OCI-LY1 (cell line): ENCODE measurements around the gene SUSD1.

ENCODE experiments used
- H2AFZ ChIP-seq: fragments of 200-600 bp; sonication (generic), shearing (Covaris generic); 2 replicates; pipeline ENCODE4 v1.6.0; 2014; ENCODE audit warnings: antibody characterized with exemption, mild to moderate bottlenecking, low read length
- H3F3A ChIP-seq: fragments of 200-600 bp; sonication (generic), shearing (Covaris generic); 2 replicates; pipeline ENCODE4 v1.6.0; 2014; ENCODE audit warnings: mild to moderate bottlenecking, antibody characterized with exemption, low read length, moderate library complexity; ENCODE audit not compliant: insufficient read depth
- H3K27ac ChIP-seq: fragments of 200-600 bp; sonication (generic); 2 replicates; pipeline ENCODE4 v1.5.1; 2014; ENCODE audit warnings: low read length, mixed run types, mild to moderate bottlenecking, low read depth; ENCODE audit not compliant: poor library complexity, severe bottlenecking
- H3K27me3 ChIP-seq: fragments of 200-600 bp; sonication (generic); 2 replicates; pipeline ENCODE4 v1.6.0; 2014; ENCODE audit warnings: antibody characterized with exemption, mild to moderate bottlenecking, low read length, moderate library complexity; ENCODE audit not compliant: insufficient read depth
- H3K36me3 ChIP-seq: fragments of 200-600 bp; sonication (generic); 2 replicates; pipeline ENCODE4 v1.6.1; 2014; ENCODE audit warnings: mild to moderate bottlenecking, antibody characterized with exemption, low read length, moderate library complexity, mixed read lengths; ENCODE audit not compliant: insufficient read depth
- H3K4me1 ChIP-seq: fragments of 200-600 bp; sonication (generic); 2 replicates; pipeline ENCODE4 v1.5.1; 2014; ENCODE audit warnings: mild to moderate bottlenecking, low read length, moderate library complexity; ENCODE audit not compliant: insufficient read depth, severe bottlenecking
- H3K4me2 ChIP-seq: fragments of 200-600 bp; sonication (generic), shearing (Covaris generic); 2 replicates; pipeline ENCODE4 v1.6.1; 2014; ENCODE audit warnings: low read length
- H3K4me3 ChIP-seq: fragments of 200-600 bp; sonication (generic); 2 replicates; pipeline ENCODE4 v1.5.1; 2014; ENCODE audit warnings: low read length, low read depth, mild to moderate bottlenecking, mixed read lengths; ENCODE audit not compliant: poor library complexity, severe bottlenecking
- H3K79me2 ChIP-seq: fragments of 200-600 bp; shearing (Covaris generic); 2 replicates; pipeline ENCODE4 v1.6.1; 2016; ENCODE audit warnings: mixed run types, low read length, mixed read lengths; ENCODE audit not compliant: insufficient read depth
- H3K9ac ChIP-seq: fragments of 200-600 bp; sonication (generic), shearing (Covaris generic); 2 replicates; pipeline ENCODE4 v1.6.1; 2014; ENCODE audit warnings: mild to moderate bottlenecking, low read length, mixed read lengths
- H3K9me2 ChIP-seq: fragments of 200-600 bp; sonication (generic), shearing (Covaris generic); 2 replicates; pipeline ENCODE4 v1.6.1; 2014; ENCODE audit warnings: low read depth, mild to moderate bottlenecking, low read length, mixed read lengths
- H3K9me3 ChIP-seq: fragments of 200-600 bp; shearing (Covaris generic); 2 replicates; pipeline ENCODE4 v1.6.1; 2014; ENCODE audit warnings: low read length, mixed read lengths
- H4K20me1 ChIP-seq: fragments of 200-600 bp; sonication (generic), shearing (Covaris generic); 2 replicates; pipeline ENCODE4 v1.6.0; 2016; ENCODE audit warnings: mild to moderate bottlenecking, low read length; ENCODE audit not compliant: insufficient read depth
- EZH2 ChIP-seq: fragments of 200-600 bp; sonication (generic), shearing (Covaris generic); IDR thresholded peaks from 2 replicates; pipeline ENCODE4 v1.8.0; 2017; ENCODE audit warnings: borderline replicate concordance, mixed run types, mild to moderate bottlenecking, antibody characterized with exemption, low read length, moderate library complexity, mixed read lengths
- TF ChIP-seq, protein P1 (sequence below): fragments of 200-600 bp; sonication (generic), shearing (Covaris generic); IDR thresholded peaks from 2 replicates; pipeline ENCODE4 v1.5.1; 2017; ENCODE audit warnings: mild to moderate bottlenecking, antibody characterized with exemption, low read length, moderate library complexity, mixed read lengths

Gene SUSD1

DNA sequence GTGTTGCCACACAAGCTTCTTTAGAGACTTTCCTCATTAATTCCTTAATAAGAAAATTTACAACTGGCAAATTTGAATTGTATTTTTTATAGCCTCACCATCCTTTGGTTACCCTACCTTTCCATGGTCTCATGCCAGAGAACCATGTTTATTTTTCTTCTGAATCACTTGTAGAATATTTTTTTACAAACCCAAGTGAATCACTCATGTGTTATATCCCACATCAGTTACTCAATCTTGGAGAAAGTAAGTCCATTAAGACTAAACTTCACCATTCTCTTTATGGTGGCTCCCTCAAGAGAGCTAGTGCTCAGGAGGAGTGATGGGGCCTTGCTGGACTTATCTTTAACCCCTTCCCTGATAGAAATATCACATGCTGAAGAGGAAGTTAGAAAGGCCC lies 128.9 kb downstream of the SUSD1 start:
- H2AFZ ChIP-seq, result no peak overlapping the region
- H3K9me3 ChIP-seq, result no peaks in the 10 kb centered on the region
- no peaks in the 10 kb centered on the region for H3K79me2 ChIP-seq
- H3K4me3 ChIP-seq, result no peak overlapping the region
- no peaks in the 10 kb centered on the region for H3K4me1 ChIP-seq
- no peaks in the 10 kb centered on the region for H3K36me3 ChIP-seq
- H3K9ac ChIP-seq, result no peak overlapping the region
- no peaks in the 10 kb centered on the region for H3F3A ChIP-seq
- H3K27ac ChIP-seq, result no peak overlapping the region
- H3K27me3 ChIP-seq, result no peaks in the 10 kb centered on the region
- no peak overlapping the region for H3K4me2 ChIP-seq
- H4K20me1 ChIP-seq, result no peaks in the 10 kb centered on the region
- H3K9me2 ChIP-seq, result no peaks in the 10 kb centered on the region
- TF ChIP-seq, protein P1, sequence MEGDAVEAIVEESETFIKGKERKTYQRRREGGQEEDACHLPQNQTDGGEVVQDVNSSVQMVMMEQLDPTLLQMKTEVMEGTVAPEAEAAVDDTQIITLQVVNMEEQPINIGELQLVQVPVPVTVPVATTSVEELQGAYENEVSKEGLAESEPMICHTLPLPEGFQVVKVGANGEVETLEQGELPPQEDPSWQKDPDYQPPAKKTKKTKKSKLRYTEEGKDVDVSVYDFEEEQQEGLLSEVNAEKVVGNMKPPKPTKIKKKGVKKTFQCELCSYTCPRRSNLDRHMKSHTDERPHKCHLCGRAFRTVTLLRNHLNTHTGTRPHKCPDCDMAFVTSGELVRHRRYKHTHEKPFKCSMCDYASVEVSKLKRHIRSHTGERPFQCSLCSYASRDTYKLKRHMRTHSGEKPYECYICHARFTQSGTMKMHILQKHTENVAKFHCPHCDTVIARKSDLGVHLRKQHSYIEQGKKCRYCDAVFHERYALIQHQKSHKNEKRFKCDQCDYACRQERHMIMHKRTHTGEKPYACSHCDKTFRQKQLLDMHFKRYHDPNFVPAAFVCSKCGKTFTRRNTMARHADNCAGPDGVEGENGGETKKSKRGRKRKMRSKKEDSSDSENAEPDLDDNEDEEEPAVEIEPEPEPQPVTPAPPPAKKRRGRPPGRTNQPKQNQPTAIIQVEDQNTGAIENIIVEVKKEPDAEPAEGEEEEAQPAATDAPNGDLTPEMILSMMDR, result no peak
- no peak for TF ChIP-seq EZH2

DNA sequence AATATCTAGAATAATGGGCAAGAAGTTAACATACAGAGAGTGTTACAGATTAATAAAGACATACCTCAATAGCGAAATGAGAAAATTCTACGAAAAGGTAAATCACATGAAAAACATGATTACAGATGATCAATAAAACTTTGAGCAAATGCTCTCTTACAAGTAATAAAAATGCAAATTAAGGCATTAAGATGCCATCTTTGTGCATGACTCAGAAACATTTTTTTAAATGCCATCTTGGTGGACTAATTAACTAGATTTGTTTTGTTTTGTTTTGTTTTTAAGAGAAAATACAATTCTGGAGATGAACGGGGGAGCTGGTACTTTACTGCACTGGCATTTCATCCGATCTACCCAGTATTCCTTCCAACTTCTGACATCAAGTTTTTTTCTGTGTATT lies 130.2 kb downstream of the SUSD1 start:
- Histone ChIP-seq H2AFZ (no peak overlapping the region), H3K4me1 (no peaks in the 10 kb centered on the region), H3F3A (no peaks in the 10 kb centered on the region), H4K20me1 (no peaks in the 10 kb centered on the region), H3K4me3 (no peak overlapping the region), H3K9ac (no peak overlapping the region), H3K4me2 (no peak overlapping the region), H3K27me3 (no peaks in the 10 kb centered on the region), H3K36me3 (no peaks in the 10 kb centered on the region), H3K27ac (no peak overlapping the region), H3K79me2 (no peaks in the 10 kb centered on the region), H3K9me3 (no peaks in the 10 kb centered on the region), H3K9me2 (no peaks in the 10 kb centered on the region)
- TF ChIP-seq EZH2, result no peak
- TF ChIP-seq, protein P1, result no peak

DNA sequence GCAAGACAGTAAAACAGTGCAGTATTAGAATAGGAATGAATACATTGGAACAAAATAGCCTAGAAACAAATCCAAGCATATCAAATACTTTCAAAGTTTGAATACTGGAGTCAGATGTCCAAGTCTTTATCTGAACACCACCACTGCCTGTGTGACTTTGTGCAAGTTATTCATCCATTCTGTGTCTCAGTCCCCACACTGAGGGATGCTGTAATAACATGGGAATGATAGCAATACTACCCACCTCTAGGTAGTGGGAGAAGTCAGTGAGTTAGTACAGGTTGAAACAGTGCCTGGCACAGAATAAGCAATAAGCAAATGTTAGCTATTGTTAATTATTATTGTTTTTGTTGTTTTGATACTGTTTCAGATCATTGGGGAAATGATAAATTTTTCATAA lies 130.9 kb downstream of the SUSD1 start:
- H2AFZ ChIP-seq, result no peak overlapping the region

More for the DNA sequence above, 130.9 kb downstream of the SUSD1 start:
- no peak overlapping the region for H3K9ac ChIP-seq
- H3F3A ChIP-seq, result no peaks in the 10 kb centered on the region
- no peak overlapping the region for H3K4me3 ChIP-seq
- no peaks in the 10 kb centered on the region for H3K9me2 ChIP-seq
- H3K4me2 ChIP-seq, result no peak overlapping the region
- no peaks in the 10 kb centered on the region for H4K20me1 ChIP-seq
- no peaks in the 10 kb centered on the region for H3K36me3 ChIP-seq
- H3K27me3 ChIP-seq, result no peaks in the 10 kb centered on the region
- no peaks in the 10 kb centered on the region for H3K4me1 ChIP-seq
- no peaks in the 10 kb centered on the region for H3K9me3 ChIP-seq
- TF ChIP-seq, protein P1, result no peak
- TF ChIP-seq EZH2, result no peak
- H3K79me2 ChIP-seq, result no peaks in the 10 kb centered on the region
- H3K27ac ChIP-seq, result no peak overlapping the region
